B cell (primary cell): ENCODE results near the gene C6orf118. TPM values are rescaled to one million over a fixed set of nuclear protein-coding genes. Genes with fewer than 3 reads are reported as not detected.

Experiments
- ATAC-seq: fragments of 200-7000 bp; cut with Tn5 transposase; one replicate; pipeline ENCODE4 v1.10.0; 2021; ENCODE audit warnings: low read depth, mild to moderate bottlenecking, moderate number of reproducible peaks, moderate library complexity
- CTCF ChIA-PET: fragments of 350-600 bp; sonication (Branson Sonifier 250); formaldehyde crosslinking; loops from one replicate; lab custom pipeline; 2021; ENCODE audit warnings: antibody characterized with exemption, inconsistent platforms; lab: Charles Lee
- POLR2A ChIA-PET: fragments of 350-600 bp; sonication (Branson Sonifier 250); formaldehyde crosslinking; loops from one replicate; lab custom pipeline; 2021; ENCODE audit warnings: antibody characterized with exemption; lab: Charles Lee
- DNase-seq: peaks from one replicate; pipeline ENCODE4 v3.0.0; 2013
- H2AFZ ChIP-seq: 2 replicates; pipeline ENCODE4 v1.6.1; 2012; ENCODE audit warnings: mild to moderate bottlenecking, low read depth, low read length; ENCODE audit not compliant: insufficient read depth, poor library complexity, severe bottlenecking
- H3K27ac ChIP-seq, 2 donors: 1 replicate in 1 of 2; 2 replicates in 1 of 2; pipeline ENCODE4 v1.5.1; 2012 to 2013; ENCODE audit warnings: low read length in 2 of 2, mild to moderate bottlenecking in 2 of 2, moderate library complexity in 1 of 2
- H3K27me3 ChIP-seq, 4 experiments: fragments of 200-600 bp in 1 of 4; sonication (generic) in 1 of 4; replicated peaks in 1 of 4; 1 replicate in 2 of 4; 2 replicates in 2 of 4; pipeline versions ENCODE4 v1.6.1 to v1.7.0; 2013 to 2016; ENCODE audit warnings: low read length in 3 of 4, mild to moderate bottlenecking in 2 of 4, mixed read lengths in 1 of 4, moderate library complexity in 1 of 4; ENCODE audit not compliant: insufficient read depth in 4 of 4, control insufficient read depth in 3 of 4; ENCODE audit errors: control extremely low read depth in 1 of 4
- H3K36me3 ChIP-seq, 2 experiments: replicated peaks in 1 of 2; 1 replicate in 1 of 2; 2 replicates in 1 of 2; pipeline versions ENCODE4 v1.6.1 to v1.7.1; 2013; ENCODE audit warnings: low read length in 1 of 2; ENCODE audit not compliant: insufficient read depth in 2 of 2, control insufficient read depth in 1 of 2; ENCODE audit errors: control extremely low read depth in 1 of 2, extremely low read depth in 1 of 2
- H3K4me1 ChIP-seq, 2 donors: fragments of 200-600 bp in 1 of 2; sonication (generic) in 1 of 2; 1 replicate in 1 of 2; 2 replicates in 1 of 2; pipeline versions ENCODE4 v1.5.1 to v1.6.1; 2013 to 2017; ENCODE audit warnings: low read length in 2 of 2; ENCODE audit not compliant: control insufficient read depth in 2 of 2, insufficient read depth in 2 of 2
- H3K4me2 ChIP-seq: replicated peaks from 2 replicates; pipeline ENCODE3; 2012; ENCODE audit warnings: mild to moderate bottlenecking, low read depth, low read length; ENCODE audit not compliant: poor library complexity, severe bottlenecking
- H3K4me3 ChIP-seq, 5 experiments: fragments of 200-600 bp in 1 of 5; sonication (generic) in 1 of 5; 1 replicate in 3 of 5; 2 replicates in 2 of 5; pipeline versions ENCODE4 v1.5.1 to v1.7.0; 2011 to 2016; ENCODE audit warnings: low read length in 4 of 5, mild to moderate bottlenecking in 4 of 5, low read depth in 2 of 5, control low read depth in 1 of 5, moderate library complexity in 1 of 5; ENCODE audit not compliant: insufficient read depth in 1 of 5; ENCODE audit errors: control extremely low read depth in 1 of 5, extremely low read depth in 1 of 5
- H3K79me2 ChIP-seq: fragments of 200-600 bp; sonication (generic); one replicate; pipeline ENCODE4 v1.6.0; 2016; ENCODE audit warnings: low read length; ENCODE audit not compliant: control insufficient read depth, insufficient read depth
- H3K9ac ChIP-seq: fragments of 200-600 bp; sonication (generic); 2 replicates; pipeline ENCODE4 v1.6.1; 2017; ENCODE audit warnings: mild to moderate bottlenecking, low read length, moderate library complexity
- H3K9me3 ChIP-seq, 3 donors: one replicate each; pipeline versions ENCODE4 v1.6.1 to v1.7.1; 2013; ENCODE audit warnings: low read length in 2 of 3; ENCODE audit not compliant: control insufficient read depth in 2 of 3, insufficient read depth in 1 of 3; ENCODE audit errors: control extremely low read depth in 1 of 3
- H4K20me1 ChIP-seq: 2 replicates; pipeline ENCODE4 v1.6.0; 2012; ENCODE audit warnings: mild to moderate bottlenecking, low read length; ENCODE audit not compliant: insufficient read depth, control insufficient read depth, poor library complexity, severe bottlenecking
- H3K27ac Mint-ChIP-seq: one replicate; pipeline ENCODE4 v1.8.0; 2021; ENCODE audit warnings: mixed read lengths
- H3K27me3 Mint-ChIP-seq: one replicate; pipeline ENCODE4 v1.8.0; 2021; ENCODE audit warnings: mixed read lengths
- H3K4me1 Mint-ChIP-seq: one replicate; pipeline ENCODE4 v1.8.0; 2021; ENCODE audit warnings: mixed read lengths
- H3K4me3 Mint-ChIP-seq: one replicate; pipeline ENCODE4 v1.8.0; 2021; ENCODE audit warnings: mixed read lengths
- H3K9me3 Mint-ChIP-seq: one replicate; pipeline ENCODE4 v1.8.0; 2022; ENCODE audit warnings: mixed read lengths; ENCODE audit not compliant: insufficient read depth
- CTCF ChIP-seq: fragments of 200-600 bp; IDR thresholded peaks from one replicate; pipeline ENCODE4 v1.8.0; 2022; ENCODE audit warnings: antibody characterized with exemption, mild to moderate bottlenecking
- EZH2 ChIP-seq: IDR thresholded peaks from 2 replicates; pipeline ENCODE4 v1.6.1; 2012; ENCODE audit warnings: borderline replicate concordance, low read depth, mild to moderate bottlenecking, moderate library complexity, low read length; ENCODE audit not compliant: insufficient read depth, poor library complexity, severe bottlenecking
- WGBS: methylation state at CpG from one replicate; pipeline ENCODE4 v1.1.5; 2013; ENCODE audit warnings: missing lambda C conversion rate; ENCODE audit not compliant: insufficient coverage; 5-methylcytosine and 5-hydroxymethylcytosine counted together
- intact Hi-C: fragments of 100-400 bp; cut with micrococcal nuclease; formaldehyde crosslinking; loops from one replicate; pipeline ENCODE4 v1.10.0; 2022
- polyA plus RNA-seq: library from polyadenylated mRNA; depleted of rRNA; stranded (reverse); fragments of >200 nt; gene quantifications from 2 replicates; pipeline ENCODE4 v1.2.3, GENCODE V29; 2012
- total RNA-seq, 2 donors: library from RNA; stranded (reverse); fragments of 120-200 nt in 1 of 2; gene quantifications; 1 replicate in 1 of 2; 2 replicates in 1 of 2; pipeline versions ENCODE4 v1.2.3 to v1.2.4, GENCODE V29; 2013 to 2022

The C6orf118 gene
- total and polyA plus RNA-seq, 2 donors (not counting 1 experiment from before 2014, with no cell fraction given): not detected

DNA sequence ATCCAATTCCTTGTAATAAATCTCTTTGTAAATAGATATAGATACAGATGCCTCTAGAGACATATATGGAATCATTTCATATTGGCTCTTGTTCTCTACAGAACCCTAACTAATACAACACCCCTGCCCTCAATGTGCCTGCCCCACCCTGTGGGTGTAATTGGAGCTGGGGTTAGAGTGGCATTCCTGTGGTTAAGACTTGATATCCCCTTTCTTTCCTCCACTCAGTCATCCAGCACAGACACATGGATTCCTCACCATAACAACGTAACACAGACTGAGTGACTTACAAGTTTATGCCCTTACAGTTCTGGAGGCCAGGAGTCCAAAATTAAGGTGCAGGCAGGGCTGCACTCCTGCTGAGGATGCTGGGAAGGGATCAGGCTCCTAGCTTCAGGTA is 42.8 kb downstream of the C6orf118 start:
- ChIA-PET POLR2A (no interaction called here), CTCF (no interaction called here)
- Histone ChIP-seq H2AFZ (no peak overlapping the region), H4K20me1 (no peaks in the 10 kb centered on the region), H3K9me3 (peaks cover 0 to 13% (median 0%) of the 10 kb centered on the region in 3 donors), H3K27ac (no peak overlapping the region), H3K27me3 (no peaks in the 10 kb centered on the region), H3K4me2 (no peak overlapping the region), H3K4me1 (no peaks in the 10 kb centered on the region), H3K79me2 (no peaks in the 10 kb centered on the region), H3K9ac (no peak overlapping the region), H3K36me3 (no peaks in the 10 kb centered on the region), H3K4me3 (no peak overlapping the region)
- DNase-seq: no peak
- H3K9me3 Mint-ChIP-seq: peaks cover 5% of the 10 kb centered on the region
- intact Hi-C loops: no loop called here
- H3K4me3 Mint-ChIP-seq: no peak overlapping the region
- H3K27me3 Mint-ChIP-seq: no peaks in the 10 kb centered on the region
- TF ChIP-seq CTCF (no peak), EZH2 (no peak)
- 67% methylated on average over 1 of the region's 1 CpG for WGBS
- H3K27ac Mint-ChIP-seq: no peak overlapping the region
- no peak for ATAC-seq
- H3K4me1 Mint-ChIP-seq: no peaks in the 10 kb centered on the region

- TF ChIP-seq EZH2 (no peak), CTCF (no peak)
- H3K4me1 Mint-ChIP-seq: no peaks in the 10 kb centered on the region
- no peaks in the 10 kb centered on the region for H4K20me1 ChIP-seq
- H3K36me3 ChIP-seq: no peaks in the 10 kb centered on the region
- no peak for ATAC-seq
- H3K4me2 ChIP-seq: no peak overlapping the region
- H3K4me3 ChIP-seq: no peak overlapping the region
- peaks cover 0 to 13% (median 0%) of the 10 kb centered on the region in 3 donors for H3K9me3 ChIP-seq
- H2AFZ ChIP-seq: no peak overlapping the region
- no peaks in the 10 kb centered on the region for H3K27me3 Mint-ChIP-seq
- peaks cover 5% of the 10 kb centered on the region for H3K9me3 Mint-ChIP-seq
- no peaks in the 10 kb centered on the region for H3K79me2 ChIP-seq
- intact Hi-C loops: no loop called here
- no peak for DNase-seq
- 77% methylated on average over 5 of the region's 5 CpGs for WGBS
- no peaks in the 10 kb centered on the region for H3K27me3 ChIP-seq
- CTCF ChIA-PET: no interaction called here
- no peak overlapping the region for H3K9ac ChIP-seq
- H3K4me1 ChIP-seq: no peaks in the 10 kb centered on the region
- POLR2A ChIA-PET: no interaction called here
- no peak overlapping the region for H3K4me3 Mint-ChIP-seq
- H3K27ac ChIP-seq: no peak overlapping the region
- H3K27ac Mint-ChIP-seq: no peak overlapping the region
These were observed 43.2 kb downstream of the C6orf118 start for GRCh38 chr6:165266191-165266590.
